Activated naive CD4-positive, alpha-beta T cell treated with anti-CD3 and anti-CD28 coated beads, Interleukin-2, amount 10 ng/mL, durations not matched to agents 7 days and 5 days (primary cell): ENCODE results near the gene SALL1.

Experiments
- CTCF ChIA-PET: fragments of 350-600 bp; sonication (Branson Sonifier 250); formaldehyde crosslinking; loops from one replicate; lab custom pipeline; 2021; ENCODE audit warnings: antibody characterized with exemption; lab: Charles Lee
- DNase-seq: peaks from one replicate; pipeline ENCODE4 v3.0.0-alpha.2; 2020
- H3K27ac Mint-ChIP-seq: one replicate; pipeline ENCODE4 v1.8.0; 2021; ENCODE audit warnings: mild to moderate bottlenecking, moderate library complexity, mixed read lengths
- H3K27me3 Mint-ChIP-seq: one replicate; pipeline ENCODE4 v1.8.0; 2021; ENCODE audit warnings: mild to moderate bottlenecking, mixed read lengths
- H3K36me3 Mint-ChIP-seq: one replicate; pipeline ENCODE4 v1.8.0; 2021; ENCODE audit warnings: mixed read lengths
- H3K4me1 Mint-ChIP-seq: one replicate; pipeline ENCODE4 v1.8.0; 2021; ENCODE audit warnings: mixed read lengths
- H3K4me3 Mint-ChIP-seq: one replicate; pipeline ENCODE4 v1.8.0; 2021; ENCODE audit warnings: mild to moderate bottlenecking, moderate library complexity, mixed read lengths
- H3K9me3 Mint-ChIP-seq: one replicate; pipeline ENCODE4 v1.8.0; 2021; ENCODE audit warnings: mixed read lengths

Gene SALL1

DNA sequence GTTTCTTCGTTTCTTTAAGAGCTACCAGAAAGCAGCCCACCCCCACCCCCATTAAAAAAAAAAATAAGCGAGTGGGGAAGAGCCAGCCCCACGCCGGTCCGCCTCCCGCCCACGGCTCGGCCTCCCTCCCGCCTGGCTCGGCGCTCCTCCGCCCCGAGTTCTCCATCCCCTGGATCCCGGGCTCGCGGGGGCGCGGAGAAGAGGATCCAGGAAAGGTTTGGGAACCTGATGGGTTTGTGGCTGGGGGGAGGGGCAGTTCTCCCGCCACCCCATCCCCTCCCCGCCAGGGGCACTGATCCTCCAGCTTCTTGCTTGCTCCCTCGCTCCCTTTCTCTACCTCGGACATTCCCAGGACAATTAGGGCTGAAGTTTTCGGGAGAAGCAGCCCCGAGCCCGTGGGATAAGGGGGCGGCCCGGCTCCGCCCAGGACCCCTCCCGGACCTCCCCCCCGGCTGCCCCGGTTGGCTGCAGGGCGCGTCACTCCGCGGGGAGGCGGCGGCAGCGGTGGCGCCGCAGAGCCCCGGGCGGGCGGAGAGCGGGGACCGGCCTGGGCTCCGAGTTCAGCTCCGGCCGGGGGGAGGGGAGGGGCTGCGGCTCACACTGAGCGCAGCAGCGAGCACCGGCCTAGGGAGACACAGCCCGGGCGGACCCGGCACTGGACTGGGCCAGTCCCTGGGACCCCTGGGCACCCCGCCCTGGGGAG is 1.0 kb upstream of the SALL1 start:
- Mint-ChIP-seq H3K4me3 (no peak overlapping the region), H3K36me3 (peaks cover 4% of the 10 kb centered on the region), H3K27me3 (peaks cover 92% of the 10 kb centered on the region), H3K27ac (no peak overlapping the region), H3K4me1 (peaks cover 5% of the 10 kb centered on the region), H3K9me3 (peaks cover 3% of the 10 kb centered on the region)
- CTCF ChIA-PET, result interaction anchor here (1.0 kb wide), 1 partner anchor 8 kb away, joined by 6 read pairs; no protein-coding TSS in a partner anchor
- no peak for DNase-seq

DNA sequence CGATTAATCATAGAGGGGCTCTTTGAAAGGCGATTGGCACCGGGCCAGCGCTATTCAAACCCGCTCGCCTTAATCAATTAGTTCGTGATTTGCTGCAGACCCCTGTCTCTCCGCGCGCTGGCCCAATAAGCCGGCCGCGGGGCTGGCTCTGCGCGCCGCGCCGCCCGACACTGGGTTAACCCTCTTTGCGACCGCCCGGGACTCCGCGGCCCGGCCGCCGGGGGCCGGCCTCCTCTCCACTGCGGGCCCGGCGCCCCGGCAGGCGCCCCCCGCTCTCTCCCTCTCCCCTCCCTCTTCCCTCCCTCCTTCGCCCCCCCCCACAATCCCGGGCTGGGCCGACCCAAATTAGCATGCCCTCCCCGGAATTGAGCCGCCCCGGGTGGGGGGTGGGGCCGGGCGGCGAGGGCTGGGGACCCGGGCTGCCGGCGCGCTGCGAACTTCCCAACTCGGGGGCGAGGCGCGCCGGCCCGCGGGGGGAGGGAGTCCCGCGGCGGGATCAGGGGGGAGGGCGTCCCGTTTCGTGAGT is 428 bp upstream of the SALL1 start:
- Mint-ChIP-seq H3K27me3 (peaks cover 87% of the 10 kb centered on the region), H3K36me3 (peaks cover 4% of the 10 kb centered on the region), H3K4me1 (peaks cover 5% of the 10 kb centered on the region), H3K4me3 (no peak overlapping the region), H3K27ac (no peak overlapping the region), H3K9me3 (peaks cover 3% of the 10 kb centered on the region)
- DNase-seq, result no peak
- CTCF ChIA-PET, result no interaction called here

DNA sequence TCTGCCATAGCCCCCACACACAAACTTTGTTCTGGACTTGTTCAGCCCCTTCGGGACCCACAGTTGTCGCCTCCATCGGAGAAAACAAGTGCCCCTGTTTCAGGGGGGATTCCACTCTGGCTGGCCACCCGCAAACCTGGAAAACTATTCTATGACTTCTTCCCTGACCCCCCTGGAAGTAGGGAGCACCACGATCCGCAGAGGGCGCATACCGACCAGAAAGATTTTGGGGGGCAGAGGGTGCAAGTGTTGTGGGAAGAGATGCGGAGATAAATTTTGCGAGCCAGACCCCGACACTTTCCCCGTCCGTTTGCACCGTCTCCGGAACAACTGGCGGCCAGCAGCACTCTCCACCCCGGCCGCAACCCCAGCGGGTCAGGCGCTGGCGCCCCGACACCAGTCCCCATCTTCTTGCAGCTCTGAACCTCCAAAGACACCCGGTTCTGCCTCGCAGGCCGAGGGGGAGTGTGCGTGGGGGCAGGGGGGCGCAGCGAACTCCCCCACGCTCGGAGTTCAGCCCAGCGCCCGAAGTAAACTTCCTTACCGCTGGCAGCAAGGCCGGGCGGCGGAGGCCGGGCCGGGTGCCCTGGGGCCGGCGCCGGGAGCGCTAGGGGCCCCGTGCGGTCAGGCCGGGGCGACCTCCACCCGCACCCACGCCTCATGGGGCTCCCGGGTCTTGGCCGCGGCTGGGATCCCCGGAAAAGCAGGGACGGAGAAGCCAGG is 744 bp downstream of the SALL1 start:
- DNase-seq, result no peak
- H3K27ac Mint-ChIP-seq, result no peak overlapping the region
- H3K4me3 Mint-ChIP-seq, result no peak overlapping the region
- CTCF ChIA-PET, result no interaction called here
- H3K36me3 Mint-ChIP-seq, result peaks cover 4% of the 10 kb centered on the region
- H3K9me3 Mint-ChIP-seq, result peaks cover 3% of the 10 kb centered on the region
- H3K4me1 Mint-ChIP-seq, result peaks cover 5% of the 10 kb centered on the region
- peaks cover 82% of the 10 kb centered on the region for H3K27me3 Mint-ChIP-seq

DNA sequence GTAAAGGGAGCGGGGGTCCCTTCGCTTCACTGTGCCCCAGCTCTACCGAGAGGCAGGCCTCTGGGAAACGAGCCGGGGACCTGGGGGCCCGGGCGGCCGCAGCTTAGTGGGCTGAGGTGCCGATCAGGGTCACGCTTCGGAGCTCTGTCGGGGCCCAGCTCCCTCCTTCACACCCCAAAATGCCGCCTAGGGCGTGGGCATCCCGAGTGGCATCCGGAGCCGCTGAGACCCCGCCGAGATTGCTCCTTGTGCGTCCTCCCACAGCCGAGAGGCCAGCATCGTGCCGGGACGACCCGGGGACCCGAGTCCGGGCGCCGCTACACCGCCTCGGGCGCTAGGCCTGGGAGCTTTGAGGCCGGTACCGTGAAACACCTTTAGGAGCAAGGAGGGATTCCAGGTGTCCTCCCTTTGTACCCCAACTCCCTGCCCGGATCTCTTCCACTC is 1.3 kb downstream of the SALL1 start:
- H3K36me3 Mint-ChIP-seq, result peaks cover 4% of the 10 kb centered on the region

DNA sequence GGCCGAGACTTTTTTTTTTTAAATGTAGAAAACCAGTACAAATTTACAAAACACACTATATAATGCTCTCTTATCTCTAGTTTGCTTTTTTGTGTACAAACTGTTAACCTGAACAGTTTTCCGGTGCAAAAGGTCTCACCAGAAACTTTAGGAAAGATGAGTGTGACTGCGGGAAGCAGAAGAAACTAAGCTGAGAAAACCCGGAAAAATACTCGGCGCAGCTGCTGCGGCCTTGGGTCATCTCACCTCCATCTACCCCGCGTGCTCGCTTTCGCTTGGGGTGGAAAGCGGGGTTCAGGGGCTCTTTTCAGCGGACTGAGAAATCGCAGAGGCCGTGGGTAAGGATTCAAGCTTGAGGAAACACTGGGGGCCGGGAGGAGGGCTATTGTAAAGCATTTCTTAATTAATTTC is 1.8 kb downstream of the SALL1 start:
- Mint-ChIP-seq H3K4me1 (peaks cover 5% of the 10 kb centered on the region), H3K4me3 (no peak overlapping the region)

More for the DNA sequence above, 1.3 kb downstream of the SALL1 start:
- Mint-ChIP-seq H3K27ac (no peak overlapping the region), H3K27me3 (peaks cover 77% of the 10 kb centered on the region), H3K4me1 (peaks cover 5% of the 10 kb centered on the region), H3K4me3 (no peak overlapping the region), H3K9me3 (peaks cover 3% of the 10 kb centered on the region)
- DNase-seq, result no peak
- CTCF ChIA-PET, result no interaction called here

DNA sequence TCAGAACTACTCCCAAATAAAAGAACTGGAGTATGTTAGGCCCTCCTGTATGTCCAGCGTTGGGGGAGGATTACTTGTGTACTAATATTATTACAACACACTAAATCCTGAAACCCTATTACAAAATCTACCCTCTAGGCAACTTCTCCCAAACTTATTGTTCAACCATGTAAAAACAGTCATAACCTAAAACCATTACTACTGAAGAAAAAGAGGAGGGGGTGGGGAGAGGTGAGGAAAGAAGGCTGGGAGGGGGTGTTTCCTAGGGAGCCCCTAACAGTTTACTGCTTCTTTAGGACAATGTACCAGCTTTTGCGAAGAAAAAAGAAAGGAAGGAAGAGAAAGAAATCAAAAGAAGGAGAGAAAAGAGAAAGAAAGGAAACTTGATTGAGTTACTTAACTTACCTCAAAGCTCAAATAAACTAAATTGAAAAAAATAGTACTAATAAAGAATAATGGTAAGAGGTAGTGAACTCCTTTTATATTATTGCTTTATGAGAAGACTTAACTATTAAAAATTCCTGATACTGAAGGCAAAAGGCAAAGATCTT is 2.3 kb downstream of the SALL1 start:
- DNase-seq, result no peak
- Mint-ChIP-seq H3K4me3 (no peak overlapping the region), H3K27ac (no peak overlapping the region), H3K36me3 (peaks cover 4% of the 10 kb centered on the region), H3K4me1 (peaks cover 5% of the 10 kb centered on the region), H3K27me3 (peaks cover 67% of the 10 kb centered on the region), H3K9me3 (peaks cover 1% of the 10 kb centered on the region)
- CTCF ChIA-PET, result interaction anchor here (0.6 kb wide), 1 partner anchor 1195 kb away, joined by 3 read pairs; no protein-coding TSS in a partner anchor

More for the DNA sequence above, 1.8 kb downstream of the SALL1 start:
- Mint-ChIP-seq H3K36me3 (peaks cover 4% of the 10 kb centered on the region), H3K27ac (no peak overlapping the region), H3K9me3 (peaks cover 2% of the 10 kb centered on the region), H3K27me3 (peaks cover 72% of the 10 kb centered on the region)
- CTCF ChIA-PET, result interaction anchor here (0.6 kb wide), 1 partner anchor 1195 kb away, joined by 3 read pairs; no protein-coding TSS in a partner anchor
- no peak for DNase-seq

DNA sequence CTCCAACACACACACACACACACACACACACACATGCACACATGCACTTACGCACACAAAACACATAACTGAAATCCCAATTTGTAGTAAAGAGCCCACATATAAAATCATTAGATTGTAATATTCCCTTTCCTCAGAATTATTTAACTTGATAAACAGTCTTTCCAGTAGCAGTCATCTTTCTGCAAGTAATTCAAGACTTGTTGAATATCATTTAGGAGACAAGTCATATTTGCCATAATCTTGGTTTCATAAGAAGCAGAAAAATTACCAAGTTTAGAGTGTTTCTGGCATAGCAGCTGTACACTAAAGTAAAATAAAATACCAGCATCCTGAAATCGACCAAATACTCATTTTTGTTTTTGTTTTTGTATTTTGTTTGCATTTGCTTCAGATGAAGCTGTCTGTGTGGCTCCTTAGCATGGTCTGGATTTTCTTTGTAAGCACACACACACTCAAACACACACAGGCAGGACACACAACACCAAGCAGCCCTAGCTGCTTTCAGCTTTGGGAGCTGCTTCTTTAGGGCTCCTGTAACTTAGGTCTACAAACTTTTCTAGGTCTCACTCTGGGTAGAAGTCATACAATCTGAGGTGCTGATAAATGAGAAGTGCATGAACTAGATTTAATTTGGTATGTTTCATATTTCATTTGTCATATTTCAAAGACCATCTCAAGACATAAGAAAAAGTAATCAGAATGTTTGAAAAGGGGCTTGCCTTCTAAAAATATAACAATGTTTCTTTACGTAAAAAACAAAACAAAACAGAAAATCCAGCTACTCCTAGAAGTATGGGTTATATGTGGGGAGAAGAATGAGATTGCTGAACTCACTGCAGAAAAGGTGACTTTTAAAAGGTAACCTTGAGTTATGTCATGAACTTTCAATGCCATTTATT is 3.0 kb downstream of the SALL1 start:
- peaks cover 4% of the 10 kb centered on the region for H3K4me1 Mint-ChIP-seq
- H3K4me3 Mint-ChIP-seq, result no peak overlapping the region
- CTCF ChIA-PET, result no interaction called here
- peaks cover 59% of the 10 kb centered on the region for H3K27me3 Mint-ChIP-seq
- H3K36me3 Mint-ChIP-seq, result no peaks in the 10 kb centered on the region
- no peak overlapping the region for H3K27ac Mint-ChIP-seq
- no peak for DNase-seq
- no peaks in the 10 kb centered on the region for H3K9me3 Mint-ChIP-seq

DNA sequence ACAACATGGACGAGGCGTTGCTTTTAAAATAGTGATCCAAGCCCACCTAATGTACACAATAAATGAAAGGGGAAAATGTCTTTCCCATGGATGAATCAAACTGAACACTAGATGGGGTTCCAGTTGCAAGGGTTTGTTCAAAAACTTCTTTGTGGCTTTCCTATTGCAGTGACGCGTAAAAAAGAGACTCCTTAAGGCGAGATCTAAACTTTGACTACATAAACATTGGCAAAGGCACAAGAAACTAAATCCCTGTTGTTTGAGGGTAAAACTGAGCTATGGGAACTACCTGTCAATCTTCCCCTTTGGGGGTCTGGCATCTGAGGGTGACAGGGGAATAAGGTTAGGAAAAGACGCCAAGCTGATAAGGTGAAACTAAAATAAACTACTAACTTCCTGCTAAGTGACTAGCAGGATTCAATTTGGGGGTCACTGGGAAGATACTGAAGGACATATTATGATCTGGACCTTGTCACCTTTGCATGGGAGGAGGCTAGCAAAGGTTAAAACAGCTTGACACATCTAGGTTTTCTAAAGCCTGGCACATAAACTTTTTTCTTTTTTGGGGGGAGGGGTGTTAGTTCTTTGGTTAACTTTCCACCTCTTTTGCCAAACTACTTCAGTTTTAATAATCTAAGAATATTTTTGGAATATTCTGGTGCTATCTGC is 4.7 kb downstream of the SALL1 start:
- CTCF ChIA-PET, result no interaction called here
- H3K4me1 Mint-ChIP-seq, result no peaks in the 10 kb centered on the region
- H3K36me3 Mint-ChIP-seq, result no peaks in the 10 kb centered on the region
- H3K9me3 Mint-ChIP-seq, result no peaks in the 10 kb centered on the region
- no peak overlapping the region for H3K27ac Mint-ChIP-seq
- peaks cover 46% of the 10 kb centered on the region for H3K27me3 Mint-ChIP-seq
- DNase-seq, result no peak
- H3K4me3 Mint-ChIP-seq, result no peak overlapping the region

DNA sequence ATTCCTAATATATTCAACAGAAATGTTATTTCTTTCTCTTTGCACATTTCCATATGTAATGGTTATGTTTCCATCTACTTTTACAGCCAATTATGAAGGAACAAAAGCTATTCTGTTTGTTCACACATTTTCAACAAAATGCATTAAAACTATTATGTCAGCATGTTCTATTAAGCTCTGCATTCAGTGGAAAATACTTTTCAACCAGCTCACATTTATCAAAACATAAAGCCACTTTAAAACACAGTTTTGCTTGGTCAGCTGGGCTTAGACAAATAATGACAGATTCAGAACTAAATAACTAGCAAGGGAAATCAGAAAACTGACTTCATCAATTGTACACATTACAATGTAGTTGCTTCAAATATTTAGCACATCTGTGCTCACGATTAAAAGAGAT is 6.9 kb downstream of the SALL1 start:
- Mint-ChIP-seq H3K4me1 (no peaks in the 10 kb centered on the region), H3K4me3 (no peak overlapping the region), H3K9me3 (no peaks in the 10 kb centered on the region), H3K27ac (no peak overlapping the region), H3K27me3 (peaks cover 28% of the 10 kb centered on the region), H3K36me3 (no peaks in the 10 kb centered on the region)
- DNase-seq, result no peak
- CTCF ChIA-PET, result interaction anchor here (0.7 to 1.0 kb wide), 2 partner anchors 8 to 11 kb away, joined by 3 to 6 read pairs; no protein-coding TSS in a partner anchor

DNA sequence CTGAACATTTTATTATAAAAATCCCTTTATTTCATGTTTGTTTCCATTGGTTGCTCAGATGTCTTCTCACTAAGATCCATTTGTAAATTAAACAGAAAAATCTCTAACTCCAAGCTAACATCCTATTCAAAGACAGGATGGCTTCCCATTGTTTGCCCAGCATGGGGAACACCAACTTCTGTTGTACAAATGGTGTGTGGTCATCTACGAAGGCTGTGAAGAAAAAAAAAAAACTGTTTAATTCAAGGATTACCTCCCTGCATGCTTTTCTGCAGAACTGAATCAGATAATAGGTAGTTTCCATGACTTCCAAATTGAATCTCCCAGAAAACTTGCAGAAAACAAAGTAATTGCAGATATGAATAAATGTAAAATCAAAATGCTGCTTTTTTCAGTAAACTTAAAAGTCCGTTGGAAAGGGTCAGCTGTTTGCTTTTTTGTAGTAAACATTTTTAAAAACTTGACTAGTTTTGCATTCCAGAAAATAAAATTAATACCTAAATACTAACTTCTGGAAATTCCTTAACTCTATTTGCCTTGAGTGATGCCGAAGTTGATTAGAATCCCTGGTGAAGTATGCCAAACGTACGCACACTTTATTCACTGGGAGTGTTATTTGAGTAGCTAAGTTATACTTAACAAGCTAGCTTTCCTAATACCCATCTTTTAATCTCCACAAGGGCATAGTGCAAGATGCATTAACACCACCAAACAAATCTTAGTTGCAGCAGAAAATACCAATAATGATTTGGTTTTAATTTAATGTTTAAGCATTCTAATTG is 7.7 kb downstream of the SALL1 start:
- H3K4me1 Mint-ChIP-seq, result no peaks in the 10 kb centered on the region
- DNase-seq, result no peak
- H3K9me3 Mint-ChIP-seq, result peaks cover 1% of the 10 kb centered on the region
- no peak overlapping the region for H3K27ac Mint-ChIP-seq
- no peak overlapping the region for H3K4me3 Mint-ChIP-seq
- H3K27me3 Mint-ChIP-seq, result peaks cover 21% of the 10 kb centered on the region
- CTCF ChIA-PET, result interaction anchor here (1.0 kb wide), 1 partner anchor 10 kb away, joined by 3 read pairs; no protein-coding TSS in a partner anchor
- no peaks in the 10 kb centered on the region for H3K36me3 Mint-ChIP-seq

DNA sequence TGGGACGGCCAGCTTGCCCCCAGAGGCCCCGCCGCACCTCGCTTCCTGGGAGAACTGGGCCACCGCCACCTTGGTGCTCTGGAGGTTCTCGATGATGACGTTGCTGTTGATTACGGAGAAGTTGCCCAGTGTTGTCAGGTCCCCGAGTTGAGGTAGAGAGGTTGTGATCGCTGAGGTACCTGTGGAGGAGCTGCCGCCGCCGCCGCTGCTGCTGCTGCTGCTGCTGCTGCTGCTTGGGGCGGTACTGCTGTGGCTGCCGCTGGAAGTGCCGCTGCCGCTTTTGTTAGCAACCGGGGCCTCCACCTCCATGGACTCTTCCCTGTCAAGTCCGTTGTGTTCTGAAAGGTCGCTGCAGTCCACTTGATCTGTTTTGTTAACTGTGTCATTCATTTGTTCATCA is 9.5 kb downstream of the SALL1 start:
- H3K27me3 Mint-ChIP-seq, result peaks cover 12% of the 10 kb centered on the region
- H3K27ac Mint-ChIP-seq, result no peak overlapping the region
- H3K9me3 Mint-ChIP-seq, result peaks cover 1% of the 10 kb centered on the region
- no peaks in the 10 kb centered on the region for H3K36me3 Mint-ChIP-seq
- no peak overlapping the region for H3K4me3 Mint-ChIP-seq
- no peaks in the 10 kb centered on the region for H3K4me1 Mint-ChIP-seq
- no peak for DNase-seq
- CTCF ChIA-PET, result no interaction called here

DNA sequence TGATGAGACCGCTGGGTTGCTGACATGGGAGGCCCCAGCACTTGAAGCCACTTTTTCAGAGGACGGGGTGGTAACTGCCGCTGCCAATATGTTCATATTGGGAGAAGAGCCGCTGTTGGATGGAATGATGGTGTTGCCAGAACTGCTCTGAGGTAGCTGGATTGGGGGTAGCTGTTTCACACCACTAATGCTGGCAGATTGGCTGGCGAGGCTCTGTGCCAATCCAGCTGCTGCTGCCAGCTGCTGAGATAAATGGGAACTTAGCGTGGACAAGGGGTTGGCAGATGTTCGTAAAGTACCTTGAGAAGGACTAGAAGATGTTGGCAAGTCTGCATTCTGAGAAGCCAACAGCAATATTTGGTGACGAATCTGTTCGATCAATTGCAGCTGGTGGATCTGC is 10.0 kb downstream of the SALL1 start:
- H3K4me1 Mint-ChIP-seq, result no peaks in the 10 kb centered on the region
- H3K9me3 Mint-ChIP-seq, result peaks cover 1% of the 10 kb centered on the region
- peaks cover 8% of the 10 kb centered on the region for H3K27me3 Mint-ChIP-seq
- H3K4me3 Mint-ChIP-seq, result no peak overlapping the region
- H3K36me3 Mint-ChIP-seq, result no peaks in the 10 kb centered on the region
- CTCF ChIA-PET, result no interaction called here
- no peak overlapping the region for H3K27ac Mint-ChIP-seq
- DNase-seq, result no peak
